HEK293T (cell line): Measurements from ENCODE around the gene MLLT3.
A peak's percentile ranks its signal among the peaks of the same experiment; 100 is the strongest.

Experiments
- ARNT ChIP-seq: fragments of 450-650 bp; IDR thresholded peaks from 2 replicates; pipeline ENCODE4 v1.6.1; 2017; ENCODE audit warnings: mild to moderate bottlenecking
- BHLHE40 ChIP-seq: fragments of 450-650 bp; IDR thresholded peaks from 2 replicates; pipeline ENCODE4 v1.6.1; 2016; ENCODE audit warnings: mild to moderate bottlenecking, moderate library complexity, borderline replicate concordance
- FOXA1 ChIP-seq: fragments of 450-650 bp; IDR thresholded peaks from 2 replicates; pipeline ENCODE4 v1.6.1; 2016; ENCODE audit warnings: mild to moderate bottlenecking
- FOXK2 ChIP-seq: fragments of 450-650 bp; IDR thresholded peaks from 2 replicates; pipeline ENCODE4 v1.6.1; 2016; ENCODE audit warnings: mild to moderate bottlenecking
- FOXM1 ChIP-seq: fragments of 450-650 bp; IDR thresholded peaks from 2 replicates; pipeline ENCODE4 v1.6.1; 2017; ENCODE audit warnings: mild to moderate bottlenecking, borderline replicate concordance
- NFRKB ChIP-seq: fragments of 450-650 bp; IDR thresholded peaks from 2 replicates; pipeline ENCODE4 v1.6.1; 2016; ENCODE audit warnings: mild to moderate bottlenecking, moderate library complexity
- SP1 ChIP-seq: fragments of 450-650 bp; IDR thresholded peaks from 2 replicates; pipeline ENCODE4 v1.6.1; 2017
- SUZ12 ChIP-seq: fragments of 450-650 bp; IDR thresholded peaks from 2 replicates; pipeline ENCODE4 v1.6.1; 2016; ENCODE audit warnings: mild to moderate bottlenecking
- TARDBP ChIP-seq: fragments of 450-650 bp; IDR thresholded peaks from 2 replicates; pipeline ENCODE4 v1.6.1; 2016
- ZNF384 ChIP-seq: fragments of 450-650 bp; IDR thresholded peaks from 2 replicates; pipeline ENCODE4 v1.6.1; 2016

GRCh38 chr9:20472342-20473045 lies 149.8 kb downstream of the MLLT3 start:
- no peak for TF ChIP-seq NFRKB
- no peak for TF ChIP-seq FOXM1
- no peak for TF ChIP-seq ARNT
- TF ChIP-seq FOXA1: no peak
- no peak for TF ChIP-seq BHLHE40
- TF ChIP-seq SP1: no peak
- TF ChIP-seq TARDBP: no peak
- no peak for TF ChIP-seq FOXK2
- 0 out of 2 replicates have a peak, but pooled peaks have one; percentile 10 for TF ChIP-seq ZNF384
- TF ChIP-seq SUZ12: no peak
